IMR-90 (cell line): ENCODE measurements around the gene CKLF. TPM values are rescaled to one million over a fixed set of nuclear protein-coding genes. Genes with fewer than 3 reads are reported as not detected.

ENCODE experiments used
- ATAC-seq: fragments of 200-7000 bp; cut with Tn5 transposase; 2 replicates; pipeline ENCODE4 v1.9.1; 2020; ENCODE audit warnings: low read depth, mild to moderate bottlenecking, moderate library complexity
- BruUV-seq: library from RNA; stranded (reverse); fragments of 400-500 nt; replicated peaks from 2 replicates; lab custom pipeline; 2021; lab: Mats Ljungman, UMichigan
- CTCF ChIA-PET: fragments of 300-600 bp; formaldehyde crosslinking; extraction: SDS; loops from one replicate; lab custom pipeline; 2021; ENCODE audit warnings: antibody characterized with exemption; lab: Yijun Ruan, JAX
- POLR2A ChIA-PET: fragments of 300-600 bp; sonication (Branson Sonifier 250); formaldehyde crosslinking; loops from one replicate; lab custom pipeline; 2022; ENCODE audit warnings: antibody characterized with exemption; ENCODE audit not compliant: unreplicated experiment; lab: Charles Lee
- DNase-seq: peaks from one replicate; pipeline ENCODE4 v3.0.0; 2013
- H2AFZ ChIP-seq: replicated peaks from 2 replicates; pipeline ENCODE3; 2013; ENCODE audit warnings: low read length, mild to moderate bottlenecking; ENCODE audit not compliant: poor library complexity
- H2AK5ac ChIP-seq: 2 replicates; pipeline ENCODE4 v1.6.1; 2013; ENCODE audit warnings: low read depth, low read length, inconsistent platforms
- H2AK9ac ChIP-seq: replicated peaks from 2 replicates; pipeline ENCODE3; 2013; ENCODE audit warnings: mild to moderate bottlenecking, low read depth, low read length, moderate library complexity; ENCODE audit not compliant: poor library complexity
- H2BK120ac ChIP-seq: 2 replicates; pipeline ENCODE4 v1.6.1; 2013; ENCODE audit warnings: low read depth, low read length, inconsistent platforms
- H2BK15ac ChIP-seq: 3 replicates; pipeline ENCODE4 v1.6.1; 2013; ENCODE audit warnings: low read depth, low read length, inconsistent platforms
- H2BK20ac ChIP-seq: 2 replicates; pipeline ENCODE4 v1.6.1; 2013; ENCODE audit warnings: low read depth, mild to moderate bottlenecking, inconsistent platforms, low read length, moderate library complexity
- H2BK5ac ChIP-seq: 2 replicates; pipeline ENCODE4 v1.6.1; 2013; ENCODE audit warnings: mild to moderate bottlenecking, low read depth, low read length, inconsistent platforms; ENCODE audit not compliant: poor library complexity, severe bottlenecking
- H3K14ac ChIP-seq: replicated peaks from 2 replicates; pipeline ENCODE4 v1.6.1; 2013; ENCODE audit warnings: low read depth, low read length, inconsistent platforms
- H3K18ac ChIP-seq: 2 replicates; pipeline ENCODE4 v1.6.1; 2013; ENCODE audit warnings: low read depth, low read length, control low read depth
- H3K23ac ChIP-seq: 2 replicates; pipeline ENCODE4 v1.6.1; 2013; ENCODE audit warnings: low read depth, low read length, inconsistent platforms
- H3K27ac ChIP-seq: 2 replicates; pipeline ENCODE4 v1.5.1; 2013; ENCODE audit warnings: mild to moderate bottlenecking, control low read depth, low read length; ENCODE audit not compliant: insufficient read depth
- H3K27me3 ChIP-seq: 2 replicates; pipeline ENCODE4 v1.6.1; 2013; ENCODE audit warnings: low read length; ENCODE audit not compliant: control insufficient read depth, insufficient read depth
- H3K36me3 ChIP-seq: 2 replicates; pipeline ENCODE4 v1.6.1; 2013; ENCODE audit warnings: low read length, mixed read lengths; ENCODE audit not compliant: control insufficient read depth, insufficient read depth
- H3K4ac ChIP-seq: 2 replicates; pipeline ENCODE4 v1.6.1; 2013; ENCODE audit warnings: low read depth, low read length, inconsistent platforms
- H3K4me1 ChIP-seq: 2 replicates; pipeline ENCODE4 v1.6.1; 2013; ENCODE audit warnings: low read length, mixed read lengths; ENCODE audit not compliant: control insufficient read depth, insufficient read depth
- H3K4me2 ChIP-seq: 2 replicates; pipeline ENCODE4 v1.6.1; 2013; ENCODE audit warnings: low read depth, mild to moderate bottlenecking, control low read depth, low read length, moderate library complexity
- H3K4me3 ChIP-seq: 2 replicates; pipeline ENCODE4 v1.5.1; 2013; ENCODE audit warnings: low read depth, mild to moderate bottlenecking, control low read depth, low read length, moderate library complexity; ENCODE audit not compliant: insufficient read depth
- H3K56ac ChIP-seq: 2 replicates; pipeline ENCODE4 v1.6.1; 2013; ENCODE audit warnings: low read length, inconsistent platforms; ENCODE audit not compliant: insufficient read depth; ENCODE audit errors: extremely low read depth
- H3K79me1 ChIP-seq, 2 experiments: 2 replicates each; pipeline ENCODE4 v1.6.1; 2013; ENCODE audit warnings: low read length in 2 of 2, inconsistent platforms in 1 of 2, low read depth in 1 of 2
- H3K9ac ChIP-seq: 2 replicates; pipeline ENCODE4 v1.6.1; 2013; ENCODE audit warnings: low read depth, low read length, control low read depth
- H3K9me1 ChIP-seq: 2 replicates; pipeline ENCODE4 v1.6.1; 2013; ENCODE audit warnings: low read length, inconsistent platforms; ENCODE audit not compliant: insufficient read depth
- H3K9me3 ChIP-seq: 2 replicates; pipeline ENCODE4 v1.6.1; 2013; ENCODE audit warnings: low read length; ENCODE audit not compliant: control insufficient read depth, insufficient read depth
- H4K20me1 ChIP-seq: 2 replicates; pipeline ENCODE4 v1.6.1; 2013; ENCODE audit warnings: low read length, inconsistent platforms; ENCODE audit not compliant: insufficient read depth
- H4K5ac ChIP-seq: 2 replicates; pipeline ENCODE4 v1.6.1; 2013; ENCODE audit warnings: mild to moderate bottlenecking, low read depth, low read length, control low read depth
- H4K8ac ChIP-seq, 2 experiments: 2 replicates each; pipeline ENCODE4 v1.6.1; 2013; ENCODE audit warnings: low read depth in 2 of 2, low read length in 2 of 2, control low read depth in 1 of 2, inconsistent platforms in 1 of 2
- H4K91ac ChIP-seq: 2 replicates; pipeline ENCODE4 v1.6.1; 2013; ENCODE audit warnings: low read depth, low read length, inconsistent platforms; ENCODE audit not compliant: insufficient read depth
- BHLHE40 ChIP-seq: fragments of 150-350 bp; IDR thresholded peaks from 2 replicates; pipeline ENCODE4 v1.6.1; 2016; ENCODE audit warnings: mild to moderate bottlenecking, low read depth, low read length
- CHD1 ChIP-seq: IDR thresholded peaks from 2 replicates; pipeline ENCODE4 v1.6.1; 2012; ENCODE audit warnings: low read depth, low read length, improper control_type of control experiment
- ELK1 ChIP-seq: fragments of 150-350 bp; IDR thresholded peaks from 2 replicates; pipeline ENCODE4 v1.6.1; 2016; ENCODE audit warnings: low read depth, mild to moderate bottlenecking, low read length, moderate library complexity, borderline replicate concordance
- FOS ChIP-seq: fragments of 150-350 bp; IDR thresholded peaks from 2 replicates; pipeline ENCODE4 v1.6.1; 2016; ENCODE audit warnings: low read depth, low read length
- MXI1 ChIP-seq: IDR thresholded peaks from 2 replicates; pipeline ENCODE4 v1.6.1; 2012; ENCODE audit warnings: low read depth, mild to moderate bottlenecking, low read length, moderate library complexity, borderline replicate concordance
- NFE2L2 ChIP-seq: fragments of 150-350 bp; IDR thresholded peaks from 2 replicates; pipeline ENCODE4 v1.6.1; 2016; ENCODE audit warnings: low read depth, mild to moderate bottlenecking, low read length
- RCOR1 ChIP-seq: IDR thresholded peaks from 2 replicates; pipeline ENCODE4 v1.6.1; 2012; ENCODE audit warnings: mild to moderate bottlenecking, low read length, improper control_type of control experiment; ENCODE audit not compliant: insufficient replicate concordance
- RFX5 ChIP-seq: IDR thresholded peaks from 2 replicates; pipeline ENCODE4 v1.8.0; 2012; ENCODE audit warnings: low read depth, mild to moderate bottlenecking, low read length, moderate library complexity
- WGBS, 2 experiments: methylation state at CpG; one replicate each; pipeline versions ENCODE4 v1.1.5 to v1.1.7; 2013; ENCODE audit warnings: missing lambda C conversion rate in 2 of 2; ENCODE audit not compliant: insufficient read length in 1 of 2; ENCODE audit errors: extremely low coverage in 2 of 2; 5-methylcytosine and 5-hydroxymethylcytosine counted together
- dilution Hi-C: fragments of 300-500 bp; cut with HindIII; formaldehyde crosslinking; loops from one replicate; pipeline ENCODE4 v1.14.3; 2018; ENCODE audit warnings: low sequenced_read_pairs; ENCODE audit not compliant: unreplicated experiment
- in situ Hi-C: fragments of 300-500 bp; cut with MboI; formaldehyde crosslinking; loops from 3 replicates; pipeline ENCODE4 v1.14.3; 2019; ENCODE audit warnings: low sequenced_read_pairs, inconsistent platforms, mixed read lengths
- intact Hi-C: fragments of 100-400 bp; cut with micrococcal nuclease; formaldehyde crosslinking; loops from 2 replicates; pipeline ENCODE4 v1.10.0; 2022
- polyA plus RNA-seq, 3 experiments: library from polyadenylated mRNA; depleted of rRNA; stranded (reverse); fragments of >200 nt; gene quantifications; 2 replicates each; pipeline ENCODE4 v1.2.3, GENCODE V29; 2012; ENCODE audit warnings: low replicate concordance in 1 of 3
- total RNA-seq: library from RNA; depleted of rRNA; stranded (reverse); fragments of >200 nt; gene quantifications from 2 replicates; pipeline ENCODE4 v1.2.3, GENCODE V29; 2012

CKLF gene
- total and polyA plus RNA-seq, 2 of the 4 experiments (the other 2 are of a cell fraction), result 60.8 to 92.2 TPM

GRCh38 chr16:66574531-66574930 lies 22.2 kb downstream of the CKLF start:
- Histone ChIP-seq H3K4me2 (no peak overlapping the region), H4K8ac (no peak overlapping the region), H2AK9ac (no peak overlapping the region), H3K79me1 (no peaks in the 10 kb centered on the region), H3K14ac (no peak overlapping the region), H3K4me1 (peaks cover 6% of the 10 kb centered on the region), H3K23ac (no peak overlapping the region), H2BK5ac (no peak overlapping the region), H3K4ac (no peak overlapping the region), H3K36me3 (peaks cover 2% of the 10 kb centered on the region; the same call in 1 of the 2 replicates), H2BK20ac (no peak overlapping the region), H3K27ac (no peak overlapping the region), H3K27me3 (peaks cover 19% of the 10 kb centered on the region), H3K56ac (no peak overlapping the region), H4K5ac (no peak overlapping the region), H2AFZ (no peak overlapping the region), H4K91ac (no peak overlapping the region), H2AK5ac (no peak overlapping the region), H2BK120ac (no peak overlapping the region), H3K9me1 (peaks cover 8% of the 10 kb centered on the region), H2BK15ac (no peak overlapping the region), H3K18ac (no peak overlapping the region), H4K20me1 (peaks cover 6% of the 10 kb centered on the region; the same call in 1 of the 2 replicates), H3K4me3 (no peak overlapping the region), H3K9ac (no peak overlapping the region), H3K9me3 (no peaks in the 10 kb centered on the region)
- BruUV-seq, result no TSS peak
- ATAC-seq, result no peak
- ChIA-PET CTCF (no interaction called here), POLR2A (interaction anchor here (0.6 kb wide), 2 partner anchors 29 to 176 kb away, joined by 3 read pairs; no protein-coding TSS in a partner anchor)
- intact Hi-C loops, result no loop called here
- DNase-seq, result no peak
- whole genome bisulfite sequencing, 2 experiments, result 67% methylated on average over 1 of the region's 3 CpGs; no CpG with 5 or more reads in 1 of the 2 experiments
- TF ChIP-seq BHLHE40 (no peak), ELK1 (no peak), CHD1 (no peak), FOS (no peak), MXI1 (no peak), RFX5 (no peak), NFE2L2 (no peak), RCOR1 (no peak)
- dilution Hi-C loops, result no loop called here
- in situ Hi-C loops, result no loop called here
